GM23248 (cell line): ENCODE results near the gene CD22. TPM values are rescaled to one million over a fixed set of nuclear protein-coding genes. Genes with fewer than 3 reads are reported as not detected.

Experiments
- DNase-seq: peaks from one replicate; pipeline ENCODE4 v3.0.0-alpha.2; 2015
- H2AFZ ChIP-seq: fragments of 200-600 bp; sonication (generic); 2 replicates; pipeline ENCODE4 v1.6.1; 2016; ENCODE audit warnings: antibody characterized with exemption
- H3F3A ChIP-seq: fragments of 200-600 bp; sonication (generic); 2 replicates; pipeline ENCODE4 v1.6.1; 2016; ENCODE audit warnings: mild to moderate bottlenecking, antibody characterized with exemption, mixed run types; ENCODE audit not compliant: insufficient read depth
- H3K27ac ChIP-seq: fragments of 200-600 bp; sonication (generic); 2 replicates; pipeline ENCODE4 v1.5.1; 2016; ENCODE audit warnings: mild to moderate bottlenecking
- H3K27me3 ChIP-seq: fragments of 200-600 bp; sonication (generic); replicated peaks from 2 replicates; pipeline ENCODE4 v1.6.1; 2016; ENCODE audit warnings: mild to moderate bottlenecking; ENCODE audit not compliant: insufficient read depth
- H3K36me3 ChIP-seq: fragments of 200-600 bp; sonication (generic); 2 replicates; pipeline ENCODE4 v1.6.1; 2016; ENCODE audit warnings: low read depth, mild to moderate bottlenecking
- H3K4me1 ChIP-seq: fragments of 200-600 bp; sonication (generic); 2 replicates; pipeline ENCODE4 v1.6.1; 2016; ENCODE audit warnings: mild to moderate bottlenecking; ENCODE audit not compliant: insufficient read depth
- H3K4me2 ChIP-seq: fragments of 200-600 bp; sonication (generic); one replicate; pipeline ENCODE4 v1.6.1; 2016; ENCODE audit warnings: mild to moderate bottlenecking; ENCODE audit not compliant: unreplicated experiment
- H3K4me3 ChIP-seq: fragments of 200-600 bp; sonication (generic); 2 replicates; pipeline ENCODE4 v1.5.1; 2016; ENCODE audit warnings: mild to moderate bottlenecking
- H3K79me2 ChIP-seq: fragments of 200-600 bp; sonication (generic); 2 replicates; pipeline ENCODE4 v1.6.1; 2016; ENCODE audit warnings: mild to moderate bottlenecking; ENCODE audit not compliant: insufficient read depth
- H3K9ac ChIP-seq: fragments of 200-600 bp; sonication (generic); 2 replicates; pipeline ENCODE4 v1.6.1; 2016; ENCODE audit warnings: mild to moderate bottlenecking
- H3K9me2 ChIP-seq: fragments of 200-600 bp; sonication (generic); 2 replicates; pipeline ENCODE4 v1.6.1; 2016; ENCODE audit warnings: mixed run types, mild to moderate bottlenecking, moderate library complexity; ENCODE audit not compliant: insufficient read depth
- H3K9me3 ChIP-seq: fragments of 200-600 bp; sonication (generic); one replicate; pipeline ENCODE4 v1.6.1; 2017; ENCODE audit warnings: low read depth
- H4K20me1 ChIP-seq: fragments of 200-600 bp; sonication (generic); 2 replicates; pipeline ENCODE4 v1.6.0; 2016; ENCODE audit not compliant: insufficient read depth
- EZH2 ChIP-seq: fragments of 200-600 bp; sonication (generic); IDR thresholded peaks from 2 replicates; pipeline ENCODE4 v1.6.1; 2018; ENCODE audit warnings: antibody characterized with exemption, mild to moderate bottlenecking; ENCODE audit not compliant: insufficient read depth, poor library complexity, severe bottlenecking
- EZH2phosphoT487 ChIP-seq: fragments of 200-600 bp; sonication (generic); IDR thresholded peaks from 2 replicates; pipeline ENCODE4 v1.6.1; 2018; ENCODE audit warnings: antibody characterized with exemption, moderate library complexity, mild to moderate bottlenecking, low read depth; ENCODE audit not compliant: insufficient read depth
- WGBS, 2 experiments: methylation state at CpG; one replicate each; pipeline ENCODE4 v1.1.6; 2015 to 2017; ENCODE audit warnings: low lambda C conversion rate in 2 of 2, low coverage in 1 of 2; ENCODE audit errors: missing lambda C conversion rate in 2 of 2; 5-methylcytosine and 5-hydroxymethylcytosine counted together
- in situ Hi-C: fragments of 300-500 bp; cut with MboI; formaldehyde crosslinking; loops from 2 replicates; pipeline ENCODE4 v1.15.0; 2020
- polyA plus RNA-seq: library from polyadenylated mRNA; unstranded; fragments of >200 nt; fragmentation: Nextera tagmentation; extraction: Ambion mirVana; gene quantifications from 2 replicates; pipeline ENCODE4 v1.2.1, GENCODE V29; 2016
- total RNA-seq: library from RNA; depleted of rRNA; stranded (reverse); fragments of >200 nt; shearing (Covaris generic); gene quantifications from 2 replicates; pipeline ENCODE4 v1.2.3, GENCODE V29; 2014

Gene CD22
- total and polyA plus RNA-seq, 2 experiments from 2014 or later = 0.28 TPM; not detected in 1

DNA sequence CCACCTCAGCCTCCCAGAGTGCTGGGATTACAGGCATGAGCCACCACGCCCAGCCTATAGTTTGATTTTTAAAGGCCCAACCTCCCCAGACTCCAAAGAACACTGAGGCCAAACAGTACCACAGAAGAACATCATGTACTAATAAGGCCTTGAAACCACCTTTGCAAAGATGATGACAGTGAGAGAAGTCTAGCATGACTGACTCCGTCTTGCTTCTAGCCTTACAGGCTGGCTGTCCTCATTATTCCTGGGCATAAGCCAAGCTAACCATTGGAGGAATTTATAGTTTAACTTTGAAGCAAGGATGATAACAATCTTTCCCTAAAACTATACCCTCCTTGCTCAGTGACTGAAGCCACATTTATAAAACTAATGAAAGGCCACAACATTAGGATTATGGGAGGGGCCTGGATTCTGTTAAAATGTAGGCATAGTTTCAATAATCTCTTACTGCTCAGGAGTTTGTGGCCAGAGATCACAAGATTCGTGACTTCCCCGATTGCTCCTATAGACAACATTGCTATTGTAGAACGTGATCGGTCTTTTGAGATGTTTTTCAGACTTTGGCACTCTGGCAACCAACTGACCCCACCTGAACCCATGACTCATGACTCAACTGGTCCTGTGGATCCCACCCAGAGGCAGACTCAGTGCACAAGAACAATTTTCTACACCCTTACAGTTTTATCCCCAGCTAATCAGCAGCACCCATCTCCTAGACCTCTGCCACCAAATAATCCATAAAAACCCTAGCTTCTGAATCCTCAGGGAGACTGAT, 59.5 kb downstream of the CD22 start:
- no peaks in the 10 kb centered on the region for H3K79me2 ChIP-seq
- H3F3A ChIP-seq = no peaks in the 10 kb centered on the region
- no peak for TF ChIP-seq EZH2phosphoT487
- no peak for TF ChIP-seq EZH2
- no peak overlapping the region for H3K9ac ChIP-seq
- H3K36me3 ChIP-seq = no peaks in the 10 kb centered on the region
- H3K4me1 ChIP-seq = no peaks in the 10 kb centered on the region
- no peak overlapping the region for H3K27ac ChIP-seq
- no peaks in the 10 kb centered on the region for H4K20me1 ChIP-seq
- in situ Hi-C loops = no loop called here
- no peaks in the 10 kb centered on the region for H3K9me3 ChIP-seq
- no peak for DNase-seq
- H2AFZ ChIP-seq = no peak overlapping the region
- no peak overlapping the region for H3K4me2 ChIP-seq
- peaks cover 4% of the 10 kb centered on the region for H3K27me3 ChIP-seq
- no peaks in the 10 kb centered on the region for H3K9me2 ChIP-seq
- 51 to 53% methylated on average over 6 of the region's 6 CpGs for WGBS, 2 experiments
- H3K4me3 ChIP-seq = no peak overlapping the region

DNA sequence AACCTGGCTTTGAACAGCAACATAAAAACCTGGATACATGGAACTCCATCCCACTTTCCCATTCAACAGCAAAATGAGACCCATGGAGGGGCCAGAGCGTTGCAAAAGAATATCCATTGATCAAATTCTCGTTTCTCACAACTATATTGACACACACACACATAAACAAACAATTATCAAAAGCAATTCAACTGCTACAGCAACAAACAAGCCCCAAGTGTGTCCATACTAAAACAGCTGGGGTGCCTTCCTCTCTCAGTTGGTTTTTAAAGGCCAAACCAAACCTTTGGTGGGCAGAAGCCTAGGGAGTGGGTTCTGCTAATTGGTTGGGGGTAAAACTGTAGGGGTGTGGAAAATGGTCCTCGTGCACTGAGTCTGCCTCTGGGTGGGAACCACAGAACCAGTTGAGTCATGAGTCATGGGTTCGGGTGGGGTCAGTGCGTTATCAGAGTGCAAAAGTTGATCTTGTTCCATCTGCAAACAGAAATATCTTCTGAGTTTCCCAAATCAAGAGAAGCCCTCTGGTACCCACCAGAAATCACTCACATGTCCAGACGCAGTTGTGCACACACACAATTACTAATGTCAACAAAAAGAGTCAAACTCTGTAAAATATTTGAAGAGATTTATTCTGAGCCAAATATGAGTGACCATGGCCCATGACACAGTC, 60.3 kb downstream of the CD22 start:
- Histone ChIP-seq H3K4me2 (no peak overlapping the region), H3K4me3 (no peak overlapping the region), H3K79me2 (no peaks in the 10 kb centered on the region), H3K9me3 (no peaks in the 10 kb centered on the region), H3K36me3 (no peaks in the 10 kb centered on the region), H3K27ac (no peak overlapping the region), H3K9ac (no peak overlapping the region), H3K4me1 (no peaks in the 10 kb centered on the region), H3K27me3 (peaks cover 12% of the 10 kb centered on the region), H3F3A (no peaks in the 10 kb centered on the region), H4K20me1 (no peaks in the 10 kb centered on the region), H2AFZ (no peak overlapping the region), H3K9me2 (no peaks in the 10 kb centered on the region)
- DNase-seq = no peak
- in situ Hi-C loops = no loop called here
- TF ChIP-seq EZH2 (no peak), EZH2phosphoT487 (no peak)
- WGBS, 2 experiments = 34 to 35% methylated on average over 6 of the region's 6 CpGs

DNA sequence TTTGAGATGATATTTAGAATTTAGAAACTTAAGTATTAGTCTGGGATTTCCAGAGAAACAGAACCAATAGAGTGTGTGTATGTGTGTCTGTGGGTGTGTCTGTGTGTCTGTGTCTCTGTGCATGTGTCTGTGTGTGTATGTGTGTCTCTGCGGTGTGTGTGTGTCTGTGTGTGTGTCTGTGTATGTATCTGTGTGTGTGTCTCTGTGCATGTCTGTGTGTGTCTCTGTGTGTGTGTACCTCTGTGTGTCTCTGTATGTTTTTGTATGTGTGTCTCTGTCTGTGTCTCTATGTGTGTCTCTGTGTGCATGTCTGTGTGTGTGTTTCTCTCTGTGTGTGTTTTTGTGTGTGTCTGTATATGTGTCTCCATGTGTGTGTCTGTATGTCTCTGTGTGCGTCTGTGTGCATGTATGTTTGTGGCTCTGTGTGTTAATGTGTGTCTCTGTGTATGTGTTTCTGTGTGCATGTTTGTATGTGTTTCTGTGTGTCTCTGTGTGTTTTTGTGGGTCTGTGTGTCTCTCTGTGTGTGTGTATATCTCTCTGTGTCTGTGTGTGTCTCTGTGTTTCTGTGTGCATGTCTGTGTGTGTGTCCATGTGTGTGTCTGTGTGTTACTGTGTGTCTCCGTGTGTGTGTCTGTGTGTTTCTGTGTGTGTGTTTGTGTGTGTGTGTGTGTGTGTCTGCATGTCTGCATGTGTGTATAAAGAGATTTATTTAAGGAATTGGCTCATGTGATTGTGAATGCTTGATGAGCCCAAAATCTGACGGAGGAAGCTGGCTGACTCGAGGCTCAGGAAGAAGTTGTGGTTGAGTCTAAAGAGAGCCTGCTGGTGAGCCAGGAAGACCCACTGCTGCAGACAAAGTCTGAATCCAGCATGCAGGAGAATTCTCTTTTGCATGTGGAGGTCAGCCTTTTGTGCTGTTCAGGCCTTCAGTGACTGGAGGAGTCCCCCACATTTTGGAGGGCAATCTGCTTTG, 64.0 kb downstream of the CD22 start:
- no peaks in the 10 kb centered on the region for H3F3A ChIP-seq
- TF ChIP-seq EZH2 (no peak), EZH2phosphoT487 (no peak)
- H3K4me1 ChIP-seq = no peaks in the 10 kb centered on the region
- no peak for DNase-seq
- no peaks in the 10 kb centered on the region for H4K20me1 ChIP-seq
- in situ Hi-C loops = no loop called here
- no peaks in the 10 kb centered on the region for H3K36me3 ChIP-seq
- 45 to 48% methylated on average over 5 of the region's 5 CpGs for WGBS, 2 experiments
- H3K9me3 ChIP-seq = no peaks in the 10 kb centered on the region
- H3K79me2 ChIP-seq = no peaks in the 10 kb centered on the region
- H3K27me3 ChIP-seq = peaks cover 13% of the 10 kb centered on the region
- no peak overlapping the region for H2AFZ ChIP-seq
- H3K27ac ChIP-seq = no peak overlapping the region
- H3K9ac ChIP-seq = no peak overlapping the region
- no peak overlapping the region for H3K4me2 ChIP-seq
- no peaks in the 10 kb centered on the region for H3K9me2 ChIP-seq
- no peak overlapping the region for H3K4me3 ChIP-seq
